Measurements from ENCODE around the gene FAF1. TPM values are rescaled to one million over a fixed set of nuclear protein-coding genes. Genes with fewer than 3 reads are reported as not detected.

FAF1 gene
- total and polyA plus RNA-seq, 2 of the 8 experiments (the other 6 are each of a cell fraction or from before 2014, with no cell fraction given), result 10.8 to 65.9 TPM

GRCh38 chr1:50453266-50453665 is 506.8 kb downstream of the FAF1 start:
- Histone ChIP-seq H2AFZ (ENCODE audit: low read length) (no peak overlapping the region), H2BK12ac (ENCODE audit: low read depth, low read length) (no peak overlapping the region), H3K23ac (ENCODE audit: insufficient read length) (no peak overlapping the region), H2AK5ac (ENCODE audit: low read depth, low read length) (no peak overlapping the region), H2BK15ac (ENCODE audit: low read length) (no peak overlapping the region), H3K56ac (replicated peaks; ENCODE audit: insufficient read length, low read depth, low read length) (no peak overlapping the region), H3K9ac (replicated peaks in 1 of 4; ENCODE audit: extremely low read depth in 1 of 4, low read depth in 3 of 4, low read length in 3 of 4) (no peak overlapping the region), H3K36me3 (ENCODE audit: control insufficient read depth in 2 of 4, insufficient read depth in 4 of 4, low read length in 3 of 4) (no peaks in the 10 kb centered on the region), H3K79me2 (ENCODE audit: control insufficient read depth in 1 of 2, insufficient read depth in 2 of 2, low read length in 2 of 2) (no peaks in the 10 kb centered on the region), H3K9me3 (ENCODE audit: insufficient read depth in 2 of 2, low read depth in 1 of 2, low read length in 1 of 2) (no peaks in the 10 kb centered on the region), H3K4me3 (ENCODE audit: extremely low read depth in 1 of 4, insufficient read depth in 2 of 4, low read depth in 3 of 4, low read length in 4 of 4) (no peak overlapping the region), H4K8ac (ENCODE audit: extremely low read depth, insufficient read depth, low read length) (no peak overlapping the region), H3K14ac (ENCODE audit: insufficient read length) (no peak overlapping the region), H3K4me1 (replicated peaks in 1 of 4; ENCODE audit: control insufficient read depth in 3 of 4, insufficient read depth in 4 of 4, low read length in 3 of 4) (peaks cover 0 to 5% (median 0%) of the 10 kb centered on the region in 4 experiments; a peak in 1 of 7 replicates), H2BK20ac (ENCODE audit: low read length) (no peak overlapping the region), H2BK120ac (replicated peaks; ENCODE audit: low read depth, low read length) (no peak overlapping the region), H4K20me1 (replicated peaks in 1 of 2; ENCODE audit: control insufficient read depth in 1 of 2, insufficient read depth in 2 of 2, low read length in 2 of 2) (no peaks in the 10 kb centered on the region), H3K4ac (replicated peaks; ENCODE audit: insufficient read length, low read depth, low read length) (no peak overlapping the region), H3K79me1 (ENCODE audit: low read depth, low read length) (no peaks in the 10 kb centered on the region), H3K4me2 (ENCODE audit: insufficient read depth in 1 of 2, low read depth in 2 of 2, low read length in 2 of 2) (no peak overlapping the region), H4K91ac (replicated peaks; ENCODE audit: insufficient read length, low read length) (no peak overlapping the region), H4K5ac (ENCODE audit: insufficient read length, low read depth, low read length) (no peak overlapping the region), H3K27me3 (replicated peaks in 1 of 4; ENCODE audit: control insufficient read depth in 3 of 4, extremely low read depth in 1 of 4, insufficient read depth in 3 of 4, low read length in 3 of 4) (no peaks in the 10 kb centered on the region), H3K23me2 (ENCODE audit: low read depth, low read length) (no peaks in the 10 kb centered on the region), H3K27ac (ENCODE audit: low read depth, low read length) (no peak overlapping the region), H3K18ac (ENCODE audit: extremely low read depth, low read length) (no peak overlapping the region), H2BK5ac (ENCODE audit: low read depth, low read length) (no peak overlapping the region)
- no peak for FAIRE-seq
- no peak for DNase-seq (ENCODE audit: low read depth in 1 of 2, low spot score in 2 of 2)
- ChIA-PET CTCF (ENCODE audit: partially characterized antibody) (interaction anchor here (0.7 to 2.7 kb wide), 7 partner anchors 13 to 168 kb away, joined by 3 to 10 read pairs (median 3); no protein-coding TSS in a partner anchor), POLR2A (ENCODE audit: partially characterized antibody) (interaction anchor here (0.6 kb wide), 1 partner anchor 556 kb away, joined by 4 read pairs; no protein-coding TSS in a partner anchor)
- no peak for TF ChIP-seq CHD2 (IDR thresholded peaks at IDR 0.05; ENCODE audit: low read length)
- TF ChIP-seq, protein P1, sequence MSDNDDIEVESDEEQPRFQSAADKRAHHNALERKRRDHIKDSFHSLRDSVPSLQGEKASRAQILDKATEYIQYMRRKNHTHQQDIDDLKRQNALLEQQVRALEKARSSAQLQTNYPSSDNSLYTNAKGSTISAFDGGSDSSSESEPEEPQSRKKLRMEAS (IDR thresholded peaks at IDR 0.05), result no peak
- no peak for TF ChIP-seq RNF2 (IDR thresholded peaks at IDR 0.05; ENCODE audit: borderline replicate concordance, low read depth, low read length, missing control alignments, poor library complexity, severe bottlenecking)
- no peak for TF ChIP-seq JUN (IDR thresholded peaks at IDR 0.05; ENCODE audit: low read depth, low read length)
- no peak for TF ChIP-seq SP4 (IDR thresholded peaks at IDR 0.05; ENCODE audit: low read length)
- TF ChIP-seq KDM4A (IDR thresholded peaks at IDR 0.05; ENCODE audit: low read depth, low read length, severe bottlenecking), result no peak
- no peak for TF ChIP-seq SP1 (IDR thresholded peaks at IDR 0.05; ENCODE audit: low read depth, low read length)
- no peak for TF ChIP-seq TAF1 (IDR thresholded peaks at IDR 0.05; ENCODE audit: low read depth, low read length)
- TF ChIP-seq TCF12 (IDR thresholded peaks at IDR 0.05; ENCODE audit: low read depth, low read length), result no peak
- no peak for TF ChIP-seq SIN3A (conservative IDR thresholded peaks at IDR 0.05 in 1 of 2, IDR thresholded peaks at IDR 0.05 in 1 of 2; ENCODE audit: low read depth in 1 of 2, low read length in 2 of 2)
- WGBS, 2 experiments (ENCODE audit: extremely low coverage in 1 of 2, insufficient coverage in 1 of 2, insufficient read length in 1 of 2, insufficient replicate concordance in 2 of 2, low coverage in 1 of 2, low lambda C conversion rate in 2 of 2, missing lambda C conversion rate in 1 of 2), result 74% methylated on average over 7 of the region's 7 CpGs; no CpG with 5 or more reads in 1 of the 2 experiments

All from H1 (cell line).